Gastroesophageal sphincter (tissue), 3 donors: ENCODE measurements around the gene CAPZA2.

ENCODE experiments used
- POLR2AphosphoS5 ChIP-seq: sonication (generic); formaldehyde crosslinking; IDR thresholded peaks from one replicate; pipeline ENCODE4 v1.6.1; 2017; ENCODE audit warnings: antibody characterized with exemption
- TF ChIP-seq, protein P1 (sequence below), 4 experiments: fragments of 200-600 bp in 2 of 4; fragments of 450-650 bp in 2 of 4; sonication (generic) in 1 of 4; IDR thresholded peaks; one replicate each; pipeline ENCODE4 v1.5.1; 2017 to 2019; ENCODE audit warnings: antibody characterized with exemption in 4 of 4, mild to moderate bottlenecking in 2 of 4, moderate library complexity in 2 of 4

DNA sequence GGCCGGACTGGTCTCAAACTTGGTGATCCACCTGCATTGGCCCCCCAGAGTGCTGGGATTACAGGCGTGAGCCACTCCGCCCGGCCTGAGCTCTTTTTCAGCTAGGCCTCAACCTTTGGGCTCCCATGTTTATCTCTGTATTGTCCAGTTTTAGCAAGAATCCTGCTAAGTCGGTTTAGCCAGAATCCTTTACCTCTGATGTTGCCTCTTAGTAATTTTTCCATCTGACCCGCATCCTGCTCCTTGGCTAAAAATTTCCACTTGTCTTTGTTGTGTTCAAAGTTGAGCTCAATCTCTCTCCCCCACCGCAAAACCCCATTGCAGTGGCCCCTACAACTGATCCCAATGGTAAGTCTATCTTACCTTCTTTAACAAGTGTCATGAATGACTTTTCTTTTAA, 70.2 kb downstream of the CAPZA2 start:
- TF ChIP-seq POLR2AphosphoS5 = no peak
- TF ChIP-seq, protein P1, sequence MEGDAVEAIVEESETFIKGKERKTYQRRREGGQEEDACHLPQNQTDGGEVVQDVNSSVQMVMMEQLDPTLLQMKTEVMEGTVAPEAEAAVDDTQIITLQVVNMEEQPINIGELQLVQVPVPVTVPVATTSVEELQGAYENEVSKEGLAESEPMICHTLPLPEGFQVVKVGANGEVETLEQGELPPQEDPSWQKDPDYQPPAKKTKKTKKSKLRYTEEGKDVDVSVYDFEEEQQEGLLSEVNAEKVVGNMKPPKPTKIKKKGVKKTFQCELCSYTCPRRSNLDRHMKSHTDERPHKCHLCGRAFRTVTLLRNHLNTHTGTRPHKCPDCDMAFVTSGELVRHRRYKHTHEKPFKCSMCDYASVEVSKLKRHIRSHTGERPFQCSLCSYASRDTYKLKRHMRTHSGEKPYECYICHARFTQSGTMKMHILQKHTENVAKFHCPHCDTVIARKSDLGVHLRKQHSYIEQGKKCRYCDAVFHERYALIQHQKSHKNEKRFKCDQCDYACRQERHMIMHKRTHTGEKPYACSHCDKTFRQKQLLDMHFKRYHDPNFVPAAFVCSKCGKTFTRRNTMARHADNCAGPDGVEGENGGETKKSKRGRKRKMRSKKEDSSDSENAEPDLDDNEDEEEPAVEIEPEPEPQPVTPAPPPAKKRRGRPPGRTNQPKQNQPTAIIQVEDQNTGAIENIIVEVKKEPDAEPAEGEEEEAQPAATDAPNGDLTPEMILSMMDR (IDR thresholded peaks at IDR 0.05) = no peak
